Activated CD4-positive, alpha-beta memory T cell treated with anti-CD3 and anti-CD28 coated beads, Interleukin-2, amount 10 ng/mL, durations not matched to agents 7 days and 5 days (primary cell): ENCODE measurements around the gene KRT37. TPM values are rescaled to one million over a fixed set of nuclear protein-coding genes. Genes with fewer than 3 reads are reported as not detected.
"Not testable (repeated sequence)": the region's sequence is repeated elsewhere in the genome, so short reads cannot be mapped to it uniquely, and the experiment has no call there.

Experiments
- CTCF ChIA-PET: fragments of 350-600 bp; sonication (Branson Sonifier 250); formaldehyde crosslinking; loops from one replicate; lab custom pipeline; 2021; ENCODE audit warnings: antibody characterized with exemption, inconsistent platforms; lab: Charles Lee
- POLR2A ChIA-PET: fragments of 350-600 bp; sonication (Branson Sonifier 250); formaldehyde crosslinking; loops from one replicate; lab custom pipeline; 2021; ENCODE audit warnings: antibody characterized with exemption; lab: Charles Lee
- DNase-seq: peaks from one replicate; pipeline ENCODE4 v3.0.0-alpha.2; 2020
- H3K27ac Mint-ChIP-seq: one replicate; pipeline ENCODE4 v1.8.0; 2021; ENCODE audit warnings: mild to moderate bottlenecking, mixed read lengths
- H3K27me3 Mint-ChIP-seq: one replicate; pipeline ENCODE4 v1.8.0; 2021; ENCODE audit warnings: mixed read lengths
- H3K36me3 Mint-ChIP-seq: one replicate; pipeline ENCODE4 v1.8.0; 2021; ENCODE audit warnings: low read depth, mixed read lengths
- H3K4me1 Mint-ChIP-seq: one replicate; pipeline ENCODE4 v1.8.0; 2021; ENCODE audit warnings: mixed read lengths
- H3K4me3 Mint-ChIP-seq: one replicate; pipeline ENCODE4 v1.8.0; 2021; ENCODE audit warnings: mild to moderate bottlenecking, mixed read lengths
- H3K9me3 Mint-ChIP-seq: one replicate; pipeline ENCODE4 v1.8.0; 2021; ENCODE audit warnings: mixed read lengths
- total RNA-seq, 2 experiments: library from RNA; stranded (reverse); gene quantifications; one replicate each; pipeline ENCODE4 v1.2.3, GENCODE V29; 2021

The KRT37 gene
- total RNA-seq, 2 experiments from 2014 or later = not detected

DNA sequence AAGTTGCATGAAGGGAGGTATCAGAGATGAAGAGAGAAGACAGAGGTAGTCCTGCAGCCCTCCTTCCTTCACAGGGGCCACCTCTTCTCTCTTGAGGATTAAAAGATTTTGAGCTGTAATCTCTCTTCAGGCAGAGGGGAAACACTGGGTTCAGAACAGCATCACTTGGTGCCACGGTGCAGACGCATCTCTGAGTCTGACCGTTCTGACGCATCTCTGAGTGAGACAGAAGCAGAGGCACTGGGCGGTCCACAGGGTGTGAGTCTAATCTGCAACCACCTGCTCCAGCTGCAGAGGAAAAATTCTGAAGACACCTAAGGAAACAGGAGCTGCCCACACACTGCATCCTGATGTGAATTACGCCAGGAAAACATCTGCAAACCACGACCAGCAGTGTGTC lies 5.3 kb upstream of the KRT37 start:
- Mint-ChIP-seq H3K27ac (no peak overlapping the region), H3K36me3 (no peaks in the 10 kb centered on the region), H3K4me3 (no peak overlapping the region), H3K9me3 (no peaks in the 10 kb centered on the region), H3K4me1 (no peaks in the 10 kb centered on the region), H3K27me3 (peaks cover 2% of the 10 kb centered on the region)
- no peak for DNase-seq
- ChIA-PET POLR2A (no interaction called here), CTCF (no interaction called here)

GRCh38 chr17:41428591-41429291 lies 4.4 kb upstream of the KRT37 start:
- no peaks in the 10 kb centered on the region for H3K4me1 Mint-ChIP-seq
- DNase-seq = no peak
- POLR2A ChIA-PET = no interaction called here
- no peak overlapping the region for H3K4me3 Mint-ChIP-seq
- H3K27ac Mint-ChIP-seq = no peak overlapping the region
- H3K27me3 Mint-ChIP-seq = peaks cover 2% of the 10 kb centered on the region
- H3K9me3 Mint-ChIP-seq = no peaks in the 10 kb centered on the region
- H3K36me3 Mint-ChIP-seq = no peaks in the 10 kb centered on the region
- CTCF ChIA-PET = no interaction called here

DNA sequence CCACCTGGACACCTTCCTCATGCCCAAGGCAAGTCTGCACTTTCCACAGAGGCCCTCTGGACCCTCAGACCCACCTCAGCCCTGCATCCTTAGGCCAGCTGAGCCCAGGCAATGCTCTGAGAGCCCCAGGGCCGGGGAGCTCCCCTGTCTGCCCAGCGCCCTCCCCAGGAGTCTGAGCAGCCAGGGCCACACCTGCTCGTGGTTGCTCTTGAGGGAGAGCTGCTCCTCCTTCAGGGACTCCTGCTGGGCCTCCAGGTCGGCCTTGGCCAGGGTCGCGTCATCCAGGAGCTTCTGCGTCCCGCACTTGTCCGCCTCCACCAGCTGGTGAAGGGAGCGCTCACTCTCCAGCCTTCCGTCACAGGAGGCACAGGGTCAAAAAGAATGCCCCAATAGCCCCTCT lies 1.8 kb downstream of the KRT37 start:
- H3K4me1 Mint-ChIP-seq, H3K27ac Mint-ChIP-seq, H3K9me3 Mint-ChIP-seq, H3K27me3 Mint-ChIP-seq, DNase-seq, H3K36me3 Mint-ChIP-seq, POLR2A ChIA-PET, H3K4me3 Mint-ChIP-seq, CTCF ChIA-PET: not testable (repeated sequence)

GRCh38 chr17:41421617-41422016 lies 2.8 kb downstream of the KRT37 start:
- H3K36me3 Mint-ChIP-seq = no peaks in the 10 kb centered on the region
- no peaks in the 10 kb centered on the region for H3K4me1 Mint-ChIP-seq
- no peaks in the 10 kb centered on the region for H3K9me3 Mint-ChIP-seq
- CTCF ChIA-PET = no interaction called here
- H3K4me3 Mint-ChIP-seq = no peak overlapping the region
- H3K27ac Mint-ChIP-seq = no peak overlapping the region
- H3K27me3 Mint-ChIP-seq = no peaks in the 10 kb centered on the region
- no peak for DNase-seq
- POLR2A ChIA-PET = no interaction called here

- no peaks in the 10 kb centered on the region for H3K4me1 Mint-ChIP-seq
- no peak overlapping the region for H3K4me3 Mint-ChIP-seq
- ChIA-PET CTCF (no interaction called here), POLR2A (no interaction called here)
- no peaks in the 10 kb centered on the region for H3K36me3 Mint-ChIP-seq
- no peaks in the 10 kb centered on the region for H3K27me3 Mint-ChIP-seq
- H3K9me3 Mint-ChIP-seq = no peaks in the 10 kb centered on the region
- DNase-seq = no peak
- H3K27ac Mint-ChIP-seq = no peak overlapping the region
Measured at GRCh38 chr17:41421116-41421515, 3.3 kb downstream of the KRT37 start.

DNA sequence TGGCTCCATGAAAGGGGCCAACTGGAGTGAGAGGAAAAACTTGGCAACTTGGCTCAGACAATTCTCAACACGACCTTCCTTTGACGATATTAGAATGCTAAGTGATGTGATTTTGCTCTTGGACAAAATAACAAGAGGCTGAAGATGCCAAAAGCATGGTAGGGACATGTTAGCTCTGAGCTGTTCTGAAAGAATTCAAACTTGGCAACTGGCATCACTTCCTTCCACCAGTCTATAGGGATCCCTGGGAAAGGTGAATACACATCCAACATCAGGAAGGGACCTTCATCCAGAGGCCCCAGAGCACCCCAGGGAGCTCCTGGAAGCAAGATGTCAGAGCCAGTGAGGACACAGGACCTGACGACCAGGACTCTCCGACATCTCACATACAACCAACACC lies 4.3 kb downstream of the KRT37 start:
- Mint-ChIP-seq H3K9me3 (no peaks in the 10 kb centered on the region), H3K27me3 (no peaks in the 10 kb centered on the region), H3K36me3 (no peaks in the 10 kb centered on the region), H3K27ac (no peak overlapping the region), H3K4me3 (no peak overlapping the region), H3K4me1 (no peaks in the 10 kb centered on the region)
- no peak for DNase-seq
- ChIA-PET CTCF (no interaction called here), POLR2A (no interaction called here)

- ChIA-PET POLR2A (no interaction called here), CTCF (no interaction called here)
- Mint-ChIP-seq H3K9me3 (no peaks in the 10 kb centered on the region), H3K4me1 (no peaks in the 10 kb centered on the region), H3K4me3 (no peak overlapping the region), H3K27ac (no peak overlapping the region), H3K36me3 (no peaks in the 10 kb centered on the region), H3K27me3 (no peaks in the 10 kb centered on the region)
- DNase-seq = no peak
Measured at GRCh38 chr17:41419716-41420115, 4.7 kb downstream of the KRT37 start.

- CTCF ChIA-PET = interaction anchor here (1.0 to 1.4 kb wide), 3 partner anchors 15 to 110 kb away, joined by 3 to 4 read pairs (median 3); partner anchors contain the start of gene KRTAP16-1
- no peak overlapping the region for H3K4me3 Mint-ChIP-seq
- no peak overlapping the region for H3K27ac Mint-ChIP-seq
- no peak for DNase-seq
- H3K9me3 Mint-ChIP-seq = no peaks in the 10 kb centered on the region
- no peaks in the 10 kb centered on the region for H3K4me1 Mint-ChIP-seq
- H3K27me3 Mint-ChIP-seq = no peaks in the 10 kb centered on the region
- POLR2A ChIA-PET = no interaction called here
- H3K36me3 Mint-ChIP-seq = no peaks in the 10 kb centered on the region
Measured at GRCh38 chr17:41418116-41418860, 6.1 kb downstream of the KRT37 start.

GRCh38 chr17:41417576-41418015 lies 6.8 kb downstream of the KRT37 start:
- Mint-ChIP-seq H3K36me3 (no peaks in the 10 kb centered on the region), H3K9me3 (no peaks in the 10 kb centered on the region), H3K4me1 (no peaks in the 10 kb centered on the region), H3K27ac (no peak overlapping the region), H3K27me3 (no peaks in the 10 kb centered on the region), H3K4me3 (no peak overlapping the region)
- ChIA-PET POLR2A (interaction anchor here (0.8 kb wide), 1 partner anchor 10 kb away, joined by 3 read pairs; no protein-coding TSS in a partner anchor), CTCF (interaction anchor here (1.0 to 1.4 kb wide), 3 partner anchors 14 to 109 kb away, joined by 3 to 4 read pairs (median 3); partner anchors contain the start of gene KRTAP16-1)
- DNase-seq = no peak

GRCh38 chr17:41417127-41417526 lies 7.3 kb downstream of the KRT37 start:
- Mint-ChIP-seq H3K36me3 (no peaks in the 10 kb centered on the region), H3K4me1 (no peaks in the 10 kb centered on the region), H3K4me3 (no peak overlapping the region), H3K27ac (no peak overlapping the region), H3K9me3 (no peaks in the 10 kb centered on the region), H3K27me3 (no peaks in the 10 kb centered on the region)
- no peak for DNase-seq
- ChIA-PET POLR2A (interaction anchor here (0.8 kb wide), 1 partner anchor 9 kb away, joined by 3 read pairs; no protein-coding TSS in a partner anchor), CTCF (interaction anchor here (1.0 to 1.4 kb wide), 3 partner anchors 13 to 108 kb away, joined by 3 to 4 read pairs (median 3); partner anchors contain the start of gene KRTAP16-1)

GRCh38 chr17:41416479-41416878 lies 7.9 kb downstream of the KRT37 start:
- Mint-ChIP-seq H3K27me3 (no peaks in the 10 kb centered on the region), H3K4me1 (no peaks in the 10 kb centered on the region), H3K27ac (no peak overlapping the region), H3K4me3 (no peak overlapping the region), H3K9me3 (no peaks in the 10 kb centered on the region), H3K36me3 (no peaks in the 10 kb centered on the region)
- CTCF ChIA-PET = interaction anchor here (1.2 kb wide), 1 partner anchor 12 kb away, joined by 3 read pairs; no protein-coding TSS in a partner anchor
- POLR2A ChIA-PET = no interaction called here
- no peak for DNase-seq

GRCh38 chr17:41415833-41416335 lies 8.5 kb downstream of the KRT37 start:
- Mint-ChIP-seq H3K4me1 (no peaks in the 10 kb centered on the region), H3K36me3 (no peaks in the 10 kb centered on the region), H3K9me3 (no peaks in the 10 kb centered on the region), H3K4me3 (no peak overlapping the region), H3K27ac (no peak overlapping the region), H3K27me3 (no peaks in the 10 kb centered on the region)
- ChIA-PET CTCF (interaction anchor here (1.2 kb wide), 1 partner anchor 11 kb away, joined by 3 read pairs; no protein-coding TSS in a partner anchor), POLR2A (no interaction called here)
- DNase-seq = no peak

DNA sequence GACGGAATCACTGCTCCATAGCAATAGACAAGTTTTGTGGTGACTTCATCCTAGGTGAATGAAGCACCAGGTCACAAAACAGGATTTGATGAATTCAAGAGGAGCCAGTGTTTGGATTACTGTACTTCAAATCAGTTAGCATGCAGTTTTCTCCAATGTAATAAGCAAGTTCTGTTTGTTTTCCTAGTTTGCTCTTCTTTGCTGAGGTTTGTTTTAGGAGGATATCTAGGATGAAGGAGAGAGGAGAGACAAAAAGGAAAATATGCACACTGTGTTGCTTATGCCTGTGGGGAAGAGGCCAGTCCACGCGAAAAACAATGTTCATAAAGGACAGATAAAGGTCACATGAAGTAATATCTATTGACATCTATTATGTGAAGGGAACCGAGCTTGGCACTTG lies 9.0 kb downstream of the KRT37 start:
- H3K4me1 Mint-ChIP-seq = no peaks in the 10 kb centered on the region
- POLR2A ChIA-PET = no interaction called here
- H3K27ac Mint-ChIP-seq = no peak overlapping the region
- H3K4me3 Mint-ChIP-seq = no peak overlapping the region
- CTCF ChIA-PET = interaction anchor here (1.2 kb wide), 1 partner anchor 11 kb away, joined by 3 read pairs; no protein-coding TSS in a partner anchor
- DNase-seq = no peak
- no peaks in the 10 kb centered on the region for H3K27me3 Mint-ChIP-seq
- H3K9me3 Mint-ChIP-seq = no peaks in the 10 kb centered on the region
- H3K36me3 Mint-ChIP-seq = no peaks in the 10 kb centered on the region
